ENCODE data around the gene DHRS12. TPM values are rescaled to one million over a fixed set of nuclear protein-coding genes. Genes with fewer than 3 reads are reported as not detected.

Gene DHRS12
- total RNA-seq, 1 donor from 2014 or later: 7.9 TPM

GRCh38 chr13:51822106-51822815 is 18.3 kb upstream of the DHRS12 start:
- no peak for TF ChIP-seq CTCF (IDR thresholded peaks at IDR 0.05)
- DNase-seq (ENCODE audit: low spot score in 2 of 2): no peak
- Histone ChIP-seq H3K36me3 (no peaks in the 10 kb centered on the region), H3K27ac (no peak overlapping the region), H3K4me3 (no peak overlapping the region), H3K4me1 (no peaks in the 10 kb centered on the region), H3K27me3 (no peaks in the 10 kb centered on the region), H3K9me3 (no peaks in the 10 kb centered on the region)
- intact Hi-C loops (cut with DNase I): no loop called here

- no peak for TF ChIP-seq CTCF (IDR thresholded peaks at IDR 0.05)
- no peak for DNase-seq (ENCODE audit: low spot score in 2 of 2)
- Histone ChIP-seq H3K27ac (no peak overlapping the region), H3K9me3 (no peaks in the 10 kb centered on the region), H3K4me1 (no peaks in the 10 kb centered on the region), H3K27me3 (no peaks in the 10 kb centered on the region), H3K36me3 (no peaks in the 10 kb centered on the region), H3K4me3 (no peak overlapping the region)
- intact Hi-C loops (cut with DNase I): no loop called here
Observed at GRCh38 chr13:51821606-51822005, 17.6 kb upstream of the DHRS12 start.

GRCh38 chr13:51820016-51820597 is 16.1 kb upstream of the DHRS12 start:
- H3K4me1 ChIP-seq: peaks cover 0 to 3% of the 10 kb centered on the region in 2 donors
- intact Hi-C loops (cut with DNase I): no loop called here
- H3K27me3 ChIP-seq: no peaks in the 10 kb centered on the region
- DNase-seq (ENCODE audit: low spot score in 2 of 2): no peak
- no peaks in the 10 kb centered on the region for H3K36me3 ChIP-seq
- no peak overlapping the region for H3K4me3 ChIP-seq
- no peak for TF ChIP-seq CTCF (IDR thresholded peaks at IDR 0.05)
- no peak overlapping the region for H3K27ac ChIP-seq
- no peaks in the 10 kb centered on the region for H3K9me3 ChIP-seq

- H3K4me1 ChIP-seq: peaks cover 0 to 6% of the 10 kb centered on the region in 2 donors
- no peaks in the 10 kb centered on the region for H3K36me3 ChIP-seq
- H3K4me3 ChIP-seq: no peak overlapping the region
- H3K27me3 ChIP-seq: no peaks in the 10 kb centered on the region
- intact Hi-C loops (cut with DNase I): no loop called here
- TF ChIP-seq CTCF (IDR thresholded peaks at IDR 0.05): no peak
- no peak overlapping the region for H3K27ac ChIP-seq
- no peak for DNase-seq (ENCODE audit: low spot score in 2 of 2)
- H3K9me3 ChIP-seq: no peaks in the 10 kb centered on the region
Observed at GRCh38 chr13:51819544-51819943, 15.6 kb upstream of the DHRS12 start.

- H3K27ac ChIP-seq: peak overlapping the region; percentile 27 to 35
- TF ChIP-seq CTCF (IDR thresholded peaks at IDR 0.05): no peak
- no peak overlapping the region for H3K4me3 ChIP-seq
- no peaks in the 10 kb centered on the region for H3K36me3 ChIP-seq
- H3K4me1 ChIP-seq: peaks cover 0 to 6% of the 10 kb centered on the region in 2 donors
- no peak for DNase-seq (ENCODE audit: low spot score in 2 of 2)
- H3K9me3 ChIP-seq: no peaks in the 10 kb centered on the region
- H3K27me3 ChIP-seq: no peaks in the 10 kb centered on the region
- intact Hi-C loops (cut with DNase I): no loop called here
Observed at GRCh38 chr13:51818781-51819511, 15.0 kb upstream of the DHRS12 start.

Data from ascending aorta (tissue), 2 donors.